Activated CD4-positive, alpha-beta T cell treated with anti-CD3 and anti-CD28 coated beads, Interleukin-2, amount 10 ng/mL, durations not matched to agents 24 days and 14 days (primary cell): ENCODE results near the gene MOAP1. TPM values are rescaled to one million over a fixed set of nuclear protein-coding genes. Genes with fewer than 3 reads are reported as not detected.
"Not testable (repeated sequence)": the region's sequence is repeated elsewhere in the genome, so short reads cannot be mapped to it uniquely, and the experiment has no call there.

Experiments used
- DNase-seq: peaks from one replicate; pipeline ENCODE4 v3.0.0; 2022
- H3K27ac Mint-ChIP-seq: one replicate; pipeline ENCODE4 v1.8.0; 2022; ENCODE audit warnings: mild to moderate bottlenecking, mixed read lengths
- H3K27me3 Mint-ChIP-seq: one replicate; pipeline ENCODE4 v1.8.0; 2022; ENCODE audit warnings: mixed read lengths
- H3K36me3 Mint-ChIP-seq: one replicate; pipeline ENCODE4 v1.8.0; 2022; ENCODE audit warnings: low read depth, mild to moderate bottlenecking, mixed read lengths
- H3K4me1 Mint-ChIP-seq: one replicate; pipeline ENCODE4 v1.8.0; 2021; ENCODE audit warnings: mixed read lengths
- H3K4me3 Mint-ChIP-seq: one replicate; pipeline ENCODE4 v1.8.0; 2022; ENCODE audit warnings: mild to moderate bottlenecking, moderate library complexity, mixed read lengths
- H3K9me3 Mint-ChIP-seq: one replicate; pipeline ENCODE4 v1.8.0; 2021; ENCODE audit warnings: mixed read lengths
- intact Hi-C: fragments of 100-400 bp; cut with micrococcal nuclease; formaldehyde crosslinking; loops from one replicate; pipeline ENCODE4 v1.15.1; 2023
- total RNA-seq: library from RNA; stranded (reverse); gene quantifications from 2 replicates; pipeline ENCODE4 v1.2.3, GENCODE V29; 2022

The MOAP1 gene
- total RNA-seq, 1 donor from 2014 or later, result 16.2 TPM

GRCh38 chr14:93170141-93170540 is 14.6 kb downstream of the MOAP1 start:
- intact Hi-C loops, DNase-seq, H3K9me3 Mint-ChIP-seq, H3K36me3 Mint-ChIP-seq, H3K4me1 Mint-ChIP-seq, H3K4me3 Mint-ChIP-seq, H3K27me3 Mint-ChIP-seq, H3K27ac Mint-ChIP-seq: not testable (repeated sequence)

- H3K4me1 Mint-ChIP-seq, H3K4me3 Mint-ChIP-seq, H3K27me3 Mint-ChIP-seq, H3K36me3 Mint-ChIP-seq, H3K27ac Mint-ChIP-seq, intact Hi-C loops, H3K9me3 Mint-ChIP-seq, DNase-seq: not testable (repeated sequence)
These were observed 15.1 kb downstream of the MOAP1 start for GRCh38 chr14:93169619-93170018.

DNA sequence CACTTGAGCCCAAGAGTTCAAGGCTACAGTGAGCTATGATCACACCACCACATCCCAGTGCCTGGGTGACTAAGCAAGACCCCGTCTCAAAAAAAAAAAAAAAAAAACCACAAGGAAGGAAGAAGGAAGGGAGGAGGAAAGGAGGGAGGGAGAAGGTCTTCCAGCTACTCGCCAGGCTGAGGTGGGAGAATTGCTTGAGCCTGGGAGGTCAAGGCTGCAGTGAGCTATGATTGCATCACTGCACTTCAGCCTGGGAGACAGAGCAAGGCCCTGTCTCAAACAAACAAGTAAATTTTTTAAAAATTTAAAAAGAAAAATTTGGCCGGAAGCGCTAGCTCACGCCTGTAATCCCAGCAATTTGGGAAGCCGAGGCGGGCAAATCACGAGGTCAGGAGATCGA is 16.1 kb downstream of the MOAP1 start:
- H3K27me3 Mint-ChIP-seq, H3K36me3 Mint-ChIP-seq, H3K27ac Mint-ChIP-seq, H3K9me3 Mint-ChIP-seq, intact Hi-C loops, H3K4me3 Mint-ChIP-seq, H3K4me1 Mint-ChIP-seq, DNase-seq: not testable (repeated sequence)

- H3K27me3 Mint-ChIP-seq, H3K36me3 Mint-ChIP-seq, H3K27ac Mint-ChIP-seq, DNase-seq, H3K4me1 Mint-ChIP-seq, intact Hi-C loops, H3K9me3 Mint-ChIP-seq, H3K4me3 Mint-ChIP-seq: not testable (repeated sequence)
These were observed 19.1 kb downstream of the MOAP1 start for GRCh38 chr14:93165271-93166265.

GRCh38 chr14:93163564-93163963 is 21.1 kb downstream of the MOAP1 start:
- H3K27me3 Mint-ChIP-seq, result no peaks in the 10 kb centered on the region
- H3K4me1 Mint-ChIP-seq, result no peaks in the 10 kb centered on the region
- no peaks in the 10 kb centered on the region for H3K9me3 Mint-ChIP-seq
- no peak overlapping the region for H3K27ac Mint-ChIP-seq
- DNase-seq, result no peak
- H3K4me3 Mint-ChIP-seq, result no peak overlapping the region
- H3K36me3 Mint-ChIP-seq, result no peaks in the 10 kb centered on the region
- intact Hi-C loops, result no loop called here

DNA sequence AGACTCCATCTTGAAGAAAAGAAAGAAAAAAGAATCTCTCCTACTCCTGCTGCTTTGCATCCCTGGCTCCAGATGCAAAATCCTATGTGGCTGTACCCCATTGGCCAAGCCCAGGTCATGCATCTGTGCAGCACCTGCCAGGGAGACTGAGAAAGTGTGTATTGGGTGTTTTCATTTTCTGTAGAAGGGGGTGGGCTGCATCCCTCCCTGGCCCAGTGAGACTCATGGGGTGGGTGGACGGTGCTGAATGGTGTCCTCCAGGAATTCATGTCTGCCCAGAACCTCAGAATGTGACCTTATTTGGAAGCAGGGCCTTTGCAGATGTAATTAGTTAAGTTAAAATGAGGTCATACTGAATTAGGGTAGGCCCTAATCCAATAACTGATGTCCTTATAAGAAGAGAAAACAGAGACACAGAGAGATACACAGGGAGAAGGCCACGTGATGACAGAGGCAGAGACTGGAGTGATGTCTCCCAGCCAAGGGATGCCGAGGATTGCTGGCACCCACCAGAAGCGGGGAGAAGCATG is 23.2 kb downstream of the MOAP1 start:
- peaks cover 2% of the 10 kb centered on the region for H3K27me3 Mint-ChIP-seq
- H3K36me3 Mint-ChIP-seq, result no peaks in the 10 kb centered on the region
- H3K4me3 Mint-ChIP-seq, result no peak overlapping the region
- intact Hi-C loops, result no loop called here
- H3K9me3 Mint-ChIP-seq, result no peaks in the 10 kb centered on the region
- no peak for DNase-seq
- H3K27ac Mint-ChIP-seq, result no peak overlapping the region
- H3K4me1 Mint-ChIP-seq, result no peaks in the 10 kb centered on the region

- DNase-seq, result no peak
- Mint-ChIP-seq H3K27ac (no peak overlapping the region), H3K27me3 (peaks cover 2% of the 10 kb centered on the region), H3K9me3 (no peaks in the 10 kb centered on the region), H3K4me3 (no peak overlapping the region), H3K36me3 (no peaks in the 10 kb centered on the region), H3K4me1 (no peaks in the 10 kb centered on the region)
- intact Hi-C loops, result no loop called here
These were observed 24.3 kb downstream of the MOAP1 start for GRCh38 chr14:93160353-93160801.

GRCh38 chr14:93159625-93160352 is 24.9 kb downstream of the MOAP1 start:
- H3K27ac Mint-ChIP-seq, H3K4me3 Mint-ChIP-seq, intact Hi-C loops, H3K27me3 Mint-ChIP-seq, H3K4me1 Mint-ChIP-seq, H3K36me3 Mint-ChIP-seq, H3K9me3 Mint-ChIP-seq, DNase-seq: not testable (repeated sequence)

DNA sequence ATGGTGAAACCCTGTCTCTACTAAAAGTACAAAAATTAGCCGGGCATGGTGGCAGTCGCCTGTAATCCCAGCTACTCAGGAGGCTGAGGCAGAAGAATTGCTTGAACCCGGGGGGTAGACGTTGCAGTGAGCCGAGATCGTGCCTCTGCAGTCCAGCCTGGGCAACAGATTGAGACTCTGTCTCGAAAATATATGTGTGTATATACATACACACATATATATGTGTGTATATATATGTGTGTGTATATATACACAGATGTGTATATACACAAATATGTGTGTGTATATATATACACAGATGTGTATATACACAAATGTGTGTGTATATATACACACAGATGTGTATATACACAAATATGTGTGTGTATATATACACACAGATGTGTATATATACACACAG is 26.3 kb downstream of the MOAP1 start:
- H3K36me3 Mint-ChIP-seq, intact Hi-C loops, DNase-seq, H3K9me3 Mint-ChIP-seq, H3K27ac Mint-ChIP-seq, H3K4me3 Mint-ChIP-seq, H3K4me1 Mint-ChIP-seq, H3K27me3 Mint-ChIP-seq: not testable (repeated sequence)

DNA sequence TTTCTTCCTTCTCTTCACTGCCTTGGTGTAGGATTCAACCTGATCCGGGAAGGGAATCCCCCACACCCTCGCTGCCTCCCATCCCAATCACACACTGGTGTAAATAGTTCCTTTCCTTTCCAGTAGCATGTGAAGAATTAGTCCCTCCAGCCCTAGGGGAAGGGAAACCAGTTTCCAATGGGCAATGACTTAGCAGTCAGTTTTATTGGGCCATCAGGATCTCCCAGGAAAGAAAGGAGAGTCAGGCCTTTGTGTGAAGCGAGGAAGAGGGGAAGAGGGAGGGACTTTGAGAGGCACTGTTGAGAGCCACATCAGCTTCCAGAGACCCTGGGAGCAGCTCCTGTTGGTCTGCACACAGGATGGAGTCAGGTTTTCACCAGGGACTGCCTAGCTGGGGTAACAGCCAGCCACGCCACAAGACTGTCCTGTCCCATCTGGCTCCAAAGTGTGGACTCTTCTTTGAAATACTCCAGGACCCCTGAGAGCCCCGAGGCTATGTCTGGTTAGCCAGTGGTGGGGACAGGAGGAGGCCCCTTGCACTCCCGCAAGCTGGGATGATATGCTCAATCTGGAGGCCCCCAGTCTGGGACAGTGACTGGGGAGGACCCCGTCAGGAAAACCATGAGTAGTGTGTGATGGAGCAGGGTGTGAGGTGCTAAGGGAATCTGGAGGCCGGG is 27.9 kb downstream of the MOAP1 start:
- no peak overlapping the region for H3K27ac Mint-ChIP-seq
- no peak for DNase-seq
- intact Hi-C loops, result no loop called here
- peaks cover 4% of the 10 kb centered on the region for H3K27me3 Mint-ChIP-seq
- no peaks in the 10 kb centered on the region for H3K36me3 Mint-ChIP-seq
- H3K9me3 Mint-ChIP-seq, result no peaks in the 10 kb centered on the region
- no peak overlapping the region for H3K4me3 Mint-ChIP-seq
- H3K4me1 Mint-ChIP-seq, result no peaks in the 10 kb centered on the region

GRCh38 chr14:93155667-93156066 is 29.0 kb downstream of the MOAP1 start:
- Mint-ChIP-seq H3K4me3 (no peak overlapping the region), H3K4me1 (no peaks in the 10 kb centered on the region), H3K27ac (no peak overlapping the region), H3K36me3 (no peaks in the 10 kb centered on the region), H3K27me3 (peaks cover 6% of the 10 kb centered on the region), H3K9me3 (no peaks in the 10 kb centered on the region)
- DNase-seq, result no peak
- intact Hi-C loops, result no loop called here

DNA sequence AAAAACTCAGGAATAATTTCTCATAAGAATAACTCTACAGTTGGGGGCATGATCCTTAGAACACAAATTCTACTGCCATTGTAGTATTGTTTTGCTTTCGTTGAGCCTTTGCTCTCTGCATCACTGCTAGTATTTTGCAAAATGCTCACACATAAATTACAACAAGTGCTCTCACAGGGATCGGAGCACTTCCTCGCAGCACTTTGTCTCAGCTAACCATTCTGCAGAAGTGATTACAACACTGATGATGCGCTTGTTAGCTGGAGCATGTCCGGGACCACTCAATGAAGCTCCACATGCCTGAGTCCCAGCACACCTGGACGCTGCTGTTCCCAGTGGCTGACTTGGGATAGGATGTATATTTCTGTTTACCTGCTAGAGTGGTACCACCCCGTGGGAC is 31.6 kb downstream of the MOAP1 start:
- Mint-ChIP-seq H3K4me1 (no peaks in the 10 kb centered on the region), H3K36me3 (no peaks in the 10 kb centered on the region), H3K9me3 (no peaks in the 10 kb centered on the region), H3K4me3 (no peak overlapping the region), H3K27me3 (peaks cover 6% of the 10 kb centered on the region), H3K27ac (no peak overlapping the region)
- intact Hi-C loops, result no loop called here
- no peak for DNase-seq

DNA sequence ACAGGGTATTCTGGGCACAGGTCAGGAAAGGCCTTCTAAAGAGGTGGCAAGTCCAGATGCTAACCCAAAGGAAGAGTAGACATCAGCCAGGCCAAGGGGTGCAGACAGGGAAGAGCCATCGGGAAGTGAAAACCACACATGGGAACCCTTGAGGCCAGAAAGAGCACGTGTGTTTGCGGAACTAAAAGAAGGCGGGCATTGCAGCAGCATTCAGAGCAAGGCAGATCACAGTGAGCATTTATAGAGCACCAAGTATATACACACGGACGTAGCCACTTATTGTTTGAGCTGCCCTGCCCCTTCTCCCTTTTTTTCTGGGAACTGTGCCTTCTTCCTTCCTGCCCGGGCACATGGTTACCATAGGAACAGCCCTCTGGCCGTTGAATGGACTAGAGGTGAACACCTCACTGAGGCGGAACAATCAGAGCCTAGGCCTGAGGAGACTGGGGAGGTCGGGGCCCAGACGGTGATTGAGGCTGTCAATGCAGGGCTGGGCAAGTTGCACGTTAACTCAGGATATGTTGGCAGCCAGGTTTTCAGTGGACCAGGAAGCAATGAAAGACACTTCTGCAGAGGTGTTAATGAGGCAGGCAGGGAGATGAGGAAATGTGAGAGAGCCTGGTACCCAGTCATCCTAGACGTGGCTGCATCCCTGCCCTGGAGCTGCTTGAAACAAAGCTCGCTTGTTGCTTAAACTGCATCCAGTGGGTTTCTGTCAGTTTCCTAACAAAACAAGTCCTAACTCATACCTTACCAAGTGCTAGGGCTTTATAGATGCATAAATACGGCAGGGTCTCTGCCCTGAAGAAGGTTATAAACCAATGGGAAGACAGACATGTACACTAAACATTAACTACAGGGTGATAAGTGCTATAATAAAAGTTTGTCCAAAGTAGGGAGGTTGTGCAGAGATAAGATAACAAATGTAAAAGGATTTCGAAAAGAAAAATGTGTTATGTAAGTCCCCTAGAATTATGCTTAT is 34.2 kb downstream of the MOAP1 start:
- no peak for DNase-seq
- Mint-ChIP-seq H3K9me3 (no peaks in the 10 kb centered on the region), H3K36me3 (no peaks in the 10 kb centered on the region), H3K27me3 (peaks cover 3% of the 10 kb centered on the region), H3K4me3 (no peak overlapping the region), H3K27ac (no peak overlapping the region), H3K4me1 (no peaks in the 10 kb centered on the region)
- intact Hi-C loops, result no loop called here
